HFFc6 (cell line): ENCODE results near the gene LIPN. TPM values are rescaled to one million over a fixed set of nuclear protein-coding genes. Genes with fewer than 3 reads are reported as not detected.

Source experiments
- DNase-seq: peaks from one replicate; pipeline ENCODE4 v3.0.0-alpha.2; 2018
- H3K27ac Mint-ChIP-seq: 2 replicates; pipeline ENCODE4 v1.8.0; 2020; ENCODE audit warnings: mild to moderate bottlenecking, mixed read lengths
- H3K27me3 Mint-ChIP-seq: 2 replicates; pipeline ENCODE4 v1.8.0; 2021; ENCODE audit warnings: mild to moderate bottlenecking, moderate library complexity, mixed read lengths; ENCODE audit not compliant: insufficient read depth
- H3K36me3 Mint-ChIP-seq: 2 replicates; pipeline ENCODE4 v1.8.0; 2021; ENCODE audit warnings: low read depth, mixed read lengths
- H3K4me1 Mint-ChIP-seq: 2 replicates; pipeline ENCODE4 v1.8.0; 2020; ENCODE audit warnings: low read depth, mixed read lengths
- H3K4me3 Mint-ChIP-seq: 2 replicates; pipeline ENCODE4 v1.8.0; 2020; ENCODE audit warnings: mild to moderate bottlenecking, moderate library complexity, mixed read lengths
- H3K9me3 Mint-ChIP-seq: 2 replicates; pipeline ENCODE4 v1.8.0; 2020; ENCODE audit warnings: mild to moderate bottlenecking, mixed read lengths
- CTCF ChIP-seq: fragments of 200-600 bp; sonication (generic); IDR thresholded peaks from 2 replicates; pipeline ENCODE4 v1.5.0; 2021; ENCODE audit warnings: antibody characterized with exemption, mild to moderate bottlenecking
- total RNA-seq, 6 experiments: library from RNA; stranded (reverse); fragmentation: NEBNext Ultra II Directional; extraction: Animal tissue kit (Norgen Biotek cat#: 25700); gene quantifications; 2 replicates in 1 of 6; 3 replicates in 5 of 6; pipeline ENCODE4 v1.2.3, GENCODE V29; 2021

LIPN gene
- total RNA-seq, 6 experiments from 2014 or later = not detected

- no peak for DNase-seq
- no peak overlapping the region for H3K4me3 Mint-ChIP-seq
- no peak for TF ChIP-seq CTCF
- peaks cover 16% of the 10 kb centered on the region; the same call in 1 of the 2 replicates for H3K4me1 Mint-ChIP-seq
- no peaks in the 10 kb centered on the region for H3K36me3 Mint-ChIP-seq
- no peaks in the 10 kb centered on the region for H3K9me3 Mint-ChIP-seq
- peaks cover 13% of the 10 kb centered on the region; the same call in 1 of the 2 replicates for H3K27me3 Mint-ChIP-seq
- H3K27ac Mint-ChIP-seq = no peak overlapping the region
Observed at GRCh38 chr10:88763441-88763840, 3.6 kb downstream of the LIPN start.

GRCh38 chr10:88764110-88764509 is 4.3 kb downstream of the LIPN start:
- H3K27me3 Mint-ChIP-seq = peaks cover 13% of the 10 kb centered on the region; the same call in 1 of the 2 replicates
- no peaks in the 10 kb centered on the region for H3K36me3 Mint-ChIP-seq
- no peak overlapping the region for H3K4me3 Mint-ChIP-seq
- peaks cover 22% of the 10 kb centered on the region; the same call in 1 of the 2 replicates for H3K4me1 Mint-ChIP-seq
- no peak for DNase-seq
- H3K27ac Mint-ChIP-seq = no peak overlapping the region
- TF ChIP-seq CTCF = no peak
- no peaks in the 10 kb centered on the region for H3K9me3 Mint-ChIP-seq

GRCh38 chr10:88765816-88766215 is 6.0 kb downstream of the LIPN start:
- Mint-ChIP-seq H3K27ac (no peak overlapping the region), H3K4me3 (no peak overlapping the region), H3K4me1 (peaks cover 22% of the 10 kb centered on the region; the same call in 1 of the 2 replicates), H3K9me3 (no peaks in the 10 kb centered on the region), H3K27me3 (peaks cover 13% of the 10 kb centered on the region), H3K36me3 (no peaks in the 10 kb centered on the region)
- no peak for DNase-seq
- TF ChIP-seq CTCF = no peak

- peaks cover 4% of the 10 kb centered on the region for H3K27me3 Mint-ChIP-seq
- no peak overlapping the region for H3K4me3 Mint-ChIP-seq
- peaks cover 8% of the 10 kb centered on the region for H3K9me3 Mint-ChIP-seq
- DNase-seq = no peak
- H3K27ac Mint-ChIP-seq = no peak overlapping the region
- peaks cover 10% of the 10 kb centered on the region; the same call in 1 of the 2 replicates for H3K36me3 Mint-ChIP-seq
- no peak for TF ChIP-seq CTCF
- peaks cover 17% of the 10 kb centered on the region; the same call in 1 of the 2 replicates for H3K4me1 Mint-ChIP-seq
Observed at GRCh38 chr10:88769384-88769783, 9.6 kb downstream of the LIPN start.

- H3K4me1 Mint-ChIP-seq = no peaks in the 10 kb centered on the region
- H3K9me3 Mint-ChIP-seq = no peaks in the 10 kb centered on the region
- DNase-seq = no peak
- peaks cover 11% of the 10 kb centered on the region for H3K27me3 Mint-ChIP-seq
- H3K36me3 Mint-ChIP-seq = no peaks in the 10 kb centered on the region
- H3K27ac Mint-ChIP-seq = no peak overlapping the region
- no peak overlapping the region for H3K4me3 Mint-ChIP-seq
- TF ChIP-seq CTCF = no peak
Observed at GRCh38 chr10:88781206-88781605, 21.4 kb downstream of the LIPN start.

- peaks cover 9% of the 10 kb centered on the region; the same call in 1 of the 2 replicates for H3K27me3 Mint-ChIP-seq
- H3K27ac Mint-ChIP-seq = no peak overlapping the region
- no peak overlapping the region for H3K4me3 Mint-ChIP-seq
- H3K9me3 Mint-ChIP-seq = no peaks in the 10 kb centered on the region
- no peak for DNase-seq
- H3K36me3 Mint-ChIP-seq = no peaks in the 10 kb centered on the region
- no peaks in the 10 kb centered on the region for H3K4me1 Mint-ChIP-seq
- no peak for TF ChIP-seq CTCF
Observed at GRCh38 chr10:88782222-88782621, 22.4 kb downstream of the LIPN start.
